Hematopoietic multipotent progenitor cell treated with erythropoietin and hydrocortisone succinate and interleukin-3 and kit ligand, for 6 days (in vitro differentiated cells): ENCODE results near the gene ZXDC.

Source experiments
- DNase-seq: peaks from one replicate; pipeline ENCODE4 v3.0.0-alpha.2; 2015

ZXDC gene

DNA sequence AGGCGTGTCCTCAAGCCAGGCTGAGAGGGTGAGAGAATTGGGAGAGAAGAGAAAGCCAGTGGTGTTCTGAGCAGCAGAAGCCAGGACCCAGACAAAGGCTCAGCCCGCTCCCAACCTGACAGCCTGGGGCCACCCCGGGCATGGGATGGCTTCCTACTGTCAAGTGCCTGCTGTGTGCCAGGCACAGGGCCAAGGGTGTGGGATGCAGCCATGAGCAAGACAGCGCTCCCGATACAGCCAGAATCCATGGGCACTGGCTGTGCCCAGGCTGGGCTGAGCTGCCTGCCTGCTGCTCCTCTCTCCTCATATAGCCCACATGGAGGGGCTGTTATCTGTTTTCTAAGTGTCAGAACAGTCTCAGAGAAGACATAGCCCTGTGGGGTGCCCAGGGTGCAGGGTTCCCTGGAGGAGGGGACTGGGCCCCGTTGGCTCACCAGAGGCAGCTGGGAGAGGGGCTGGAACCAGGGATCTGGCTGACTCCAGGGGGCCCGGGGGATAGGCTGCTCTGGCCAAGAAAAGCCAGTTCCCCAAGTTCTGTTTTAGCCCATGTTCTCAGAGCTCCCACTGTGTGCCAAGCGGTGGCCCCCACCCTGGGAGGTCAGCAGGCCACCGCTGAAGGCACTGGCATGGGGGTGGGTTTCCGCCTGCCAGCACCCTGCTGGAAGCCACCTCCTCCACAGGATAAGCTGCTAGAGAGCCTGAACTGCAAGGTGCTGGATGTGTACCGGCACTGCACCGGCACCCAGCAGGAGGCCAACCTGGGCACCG is 42.0 kb downstream of the ZXDC start:
- no peak for DNase-seq

DNA sequence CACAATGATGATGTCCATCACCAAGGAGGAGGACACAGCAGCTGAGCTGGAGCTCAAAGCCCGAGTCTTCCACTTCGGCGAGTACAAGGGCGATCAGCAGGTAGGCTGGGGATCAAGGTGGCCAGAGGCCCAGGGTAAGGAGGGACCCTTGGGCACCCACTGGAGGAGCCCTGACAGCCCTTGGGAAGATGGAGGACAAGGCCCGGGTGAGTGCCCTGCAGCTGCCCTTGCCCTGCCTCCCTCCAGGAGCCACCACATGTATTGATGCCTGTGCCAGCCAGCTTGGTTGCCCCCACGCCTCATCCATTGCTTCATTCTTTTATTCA is 42.6 kb downstream of the ZXDC start:
- DNase-seq: no peak

DNA sequence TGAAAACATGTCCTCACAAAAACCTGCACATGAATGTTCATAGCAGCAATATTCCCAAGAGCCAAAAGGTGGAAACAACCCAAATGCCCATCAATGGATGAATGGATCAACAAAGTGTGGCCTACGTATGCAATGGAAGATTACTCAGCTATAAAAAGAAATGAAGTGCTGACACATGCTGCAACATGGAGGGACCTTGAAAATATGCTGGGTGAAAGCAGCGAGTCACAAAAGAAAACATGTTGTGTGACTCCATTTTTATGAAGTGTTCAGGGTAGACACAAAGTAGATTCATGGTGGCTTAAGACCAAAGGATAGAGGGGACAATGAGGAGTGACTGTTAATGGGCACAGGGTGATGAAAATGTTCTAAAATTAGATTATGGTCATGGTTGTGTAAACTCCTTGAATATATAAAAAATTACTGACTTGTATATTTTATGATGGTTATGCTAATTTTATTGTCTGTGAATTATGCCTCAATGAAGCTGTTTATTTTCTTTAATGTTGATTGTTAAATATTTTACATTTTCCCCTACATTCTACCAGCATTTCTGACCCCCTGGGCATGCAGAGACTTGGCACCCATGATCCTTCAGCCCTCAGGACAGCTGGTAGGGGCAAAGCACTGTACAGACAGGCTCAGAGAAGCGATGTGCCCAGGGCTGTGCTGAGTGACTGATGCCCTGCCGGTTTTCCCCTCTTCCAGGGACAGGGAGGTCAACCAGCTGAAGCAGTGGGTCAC is 43.2 kb downstream of the ZXDC start:
- no peak for DNase-seq

DNA sequence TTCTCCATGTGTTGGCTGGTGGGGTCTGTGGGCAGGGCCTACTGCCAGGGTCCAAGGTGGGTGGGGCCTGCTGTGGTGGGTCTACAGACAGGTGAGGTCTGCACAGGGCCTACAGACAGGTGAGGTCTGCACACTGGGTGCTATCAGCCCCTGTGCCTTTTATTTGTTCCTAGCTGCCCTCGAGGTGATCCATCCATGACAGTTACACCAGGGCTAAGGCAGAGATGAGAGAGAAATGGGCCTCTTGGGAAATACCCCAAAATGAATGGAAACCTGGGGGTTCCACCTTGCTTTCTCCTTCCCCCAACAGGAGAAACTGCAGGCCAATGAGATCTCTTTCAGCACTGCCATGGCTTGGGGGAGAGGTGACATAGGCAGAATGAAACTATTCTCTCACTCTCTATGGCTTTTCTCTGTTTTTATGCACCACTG is 44.6 kb downstream of the ZXDC start:
- DNase-seq: no peak

DNA sequence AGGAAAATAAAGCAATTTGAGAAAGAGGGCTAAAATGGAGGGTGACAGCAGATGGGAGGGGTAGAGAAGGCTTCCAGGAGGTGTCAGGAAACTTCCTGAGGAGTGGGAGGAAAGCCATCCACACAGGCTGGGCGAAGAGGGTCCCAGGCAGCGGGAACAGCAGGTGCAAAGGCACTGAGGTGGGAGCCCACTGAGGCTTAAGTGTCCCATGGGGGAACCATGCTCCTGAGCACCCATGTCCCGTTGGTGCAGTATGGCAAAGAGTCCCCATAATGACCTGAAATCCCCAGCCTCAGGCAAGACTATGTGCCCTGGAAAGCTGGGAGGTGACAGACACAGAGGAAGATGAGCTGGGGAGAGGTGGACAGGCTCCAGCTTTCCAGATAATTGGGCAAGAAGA is 50.9 kb downstream of the ZXDC start:
- DNase-seq: no peak

DNA sequence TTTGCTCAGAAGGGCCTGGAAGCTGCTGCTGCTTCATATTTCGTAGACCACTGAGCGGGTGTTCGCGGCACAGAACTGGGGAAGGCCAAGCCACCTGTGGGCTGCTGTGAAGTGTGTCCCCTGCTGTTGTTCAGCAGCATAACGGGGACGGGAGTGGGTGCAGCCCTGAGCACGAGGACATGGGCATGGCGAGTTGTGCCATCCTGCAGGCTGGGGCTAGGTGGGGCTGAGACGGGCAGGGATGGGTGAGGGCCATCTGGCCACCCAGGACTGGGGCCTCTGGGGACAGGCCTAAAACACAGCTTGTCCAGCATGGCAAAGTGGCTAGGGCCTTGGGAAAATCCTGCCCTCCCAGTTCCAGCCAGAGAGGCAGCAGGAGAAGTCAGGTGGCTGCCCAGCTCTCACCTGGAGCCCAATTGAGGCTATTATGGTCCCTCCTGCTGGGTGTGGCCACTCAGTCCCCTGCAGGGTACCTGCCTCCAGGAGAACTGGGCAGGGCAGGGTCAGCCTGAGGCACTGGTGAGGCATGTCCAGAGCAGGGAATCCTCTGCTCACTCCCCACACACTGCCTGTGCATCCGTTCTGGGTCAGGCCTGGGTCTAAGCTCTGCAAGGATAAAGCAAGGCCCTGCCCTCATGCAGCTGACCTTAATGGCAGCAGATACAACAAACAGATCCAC is 51.5 kb downstream of the ZXDC start:
- no peak for DNase-seq

DNA sequence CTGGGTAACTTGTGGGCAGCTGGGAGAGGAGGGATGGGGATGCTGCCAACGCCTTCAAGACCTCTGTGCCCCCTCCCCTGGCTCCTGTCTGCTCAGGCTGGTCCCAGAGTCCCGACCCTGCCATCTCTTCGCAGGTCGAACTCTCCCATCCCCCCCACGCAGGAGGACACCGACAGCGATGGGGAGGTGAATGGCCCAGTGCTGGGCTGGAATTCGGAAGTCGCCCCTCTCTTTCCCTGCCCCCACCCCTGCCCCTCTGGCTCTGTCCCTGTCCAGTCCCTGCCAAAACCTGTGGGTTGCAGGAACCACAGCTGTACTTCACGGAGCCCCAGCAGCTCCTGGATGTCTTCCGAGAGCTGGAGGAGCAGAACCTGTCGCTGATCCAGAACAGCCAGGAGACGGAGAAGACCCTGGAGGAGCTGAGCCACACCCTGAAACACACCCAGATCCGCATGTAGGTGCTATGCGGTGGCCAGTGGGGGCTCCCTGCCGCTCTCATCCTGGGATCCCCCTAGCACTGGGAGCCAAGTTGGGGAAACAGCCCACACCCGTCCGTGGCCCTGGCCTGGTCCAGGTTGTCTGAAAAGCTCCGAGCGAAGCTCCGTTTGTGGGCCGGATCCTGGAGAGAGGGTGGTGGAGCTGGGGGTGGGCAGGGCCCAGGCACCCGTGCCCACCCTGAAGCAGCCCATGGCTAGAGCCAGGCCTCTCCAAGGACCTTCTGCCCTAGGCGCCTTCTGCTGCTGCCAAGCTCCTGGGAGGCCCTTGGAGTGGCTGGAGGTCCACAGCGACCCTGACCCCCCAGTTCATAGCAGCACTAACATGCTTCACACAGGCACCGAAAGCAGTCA is 52.3 kb downstream of the ZXDC start:
- no peak for DNase-seq

DNA sequence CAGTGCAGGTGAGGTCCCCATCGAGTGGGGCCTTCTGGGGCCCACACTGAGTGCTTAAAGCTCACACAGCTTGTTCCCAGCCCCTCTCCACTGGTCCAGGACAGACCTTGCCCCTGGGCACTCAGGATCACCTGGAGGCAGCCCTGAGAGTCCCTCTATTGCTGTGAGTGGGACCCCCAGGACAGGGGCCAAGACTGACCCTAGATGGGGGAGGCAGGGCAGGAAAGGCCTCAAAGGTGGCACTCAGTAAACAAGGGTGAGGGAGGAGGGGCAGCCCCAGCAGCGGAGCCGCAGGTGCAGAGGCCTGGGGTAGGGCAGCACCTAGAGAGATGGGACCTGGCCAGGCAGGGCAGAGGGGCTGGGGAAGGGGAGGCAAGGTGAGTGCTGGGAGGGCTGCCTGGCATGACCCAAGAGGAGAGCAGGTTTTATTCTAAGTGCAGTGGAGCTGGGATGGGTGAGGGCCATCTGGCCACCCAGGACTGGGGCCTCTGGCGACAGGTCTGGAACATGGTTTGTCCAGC is 53.1 kb downstream of the ZXDC start:
- DNase-seq: no peak

DNA sequence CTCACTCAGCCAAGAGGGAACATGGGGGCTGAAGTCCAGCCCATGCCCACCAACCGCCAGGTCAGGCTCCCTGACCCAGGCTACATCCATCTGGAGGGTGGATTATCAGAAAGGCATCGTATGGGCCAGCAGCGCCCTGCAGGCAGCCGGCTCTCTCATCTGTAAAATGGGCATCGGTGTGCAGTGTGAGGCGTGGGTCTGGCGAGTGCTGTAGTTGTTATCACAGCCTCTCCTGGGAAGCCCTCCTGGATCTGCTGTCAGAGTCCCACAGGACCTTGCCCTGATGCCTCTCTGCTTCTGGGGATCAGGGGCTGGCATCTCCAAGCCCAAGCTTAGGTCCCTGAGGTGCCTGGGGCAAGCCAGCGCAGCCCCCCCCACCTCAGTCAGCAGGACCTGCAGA is 53.6 kb downstream of the ZXDC start:
- DNase-seq: no peak

DNA sequence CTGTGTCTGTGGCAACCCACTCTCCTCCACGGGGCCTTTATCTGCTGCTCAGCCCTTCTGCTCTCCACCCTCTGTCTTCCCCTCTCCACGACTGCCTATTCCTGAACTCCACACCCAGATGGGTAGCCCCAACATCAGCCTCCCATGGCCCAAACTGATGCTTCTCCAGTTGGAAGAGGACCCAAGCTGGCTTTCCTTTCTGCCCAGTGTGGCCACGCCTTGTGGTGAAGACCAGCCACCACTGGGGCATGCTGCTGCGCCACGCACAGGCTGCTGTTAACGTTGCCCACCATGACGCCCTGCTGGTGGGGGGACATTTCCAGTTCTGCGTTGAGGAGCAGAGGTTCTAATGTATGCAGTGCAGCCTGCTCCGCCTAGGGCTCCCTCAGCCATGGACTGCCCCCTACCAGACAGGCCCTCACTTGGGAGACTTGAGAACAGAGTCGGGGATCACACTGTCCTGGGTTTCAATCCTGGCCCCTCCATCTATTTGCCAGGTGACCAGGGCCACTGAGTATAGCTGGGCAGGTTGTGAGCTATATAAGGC is 54.0 kb downstream of the ZXDC start:
- DNase-seq: no peak

DNA sequence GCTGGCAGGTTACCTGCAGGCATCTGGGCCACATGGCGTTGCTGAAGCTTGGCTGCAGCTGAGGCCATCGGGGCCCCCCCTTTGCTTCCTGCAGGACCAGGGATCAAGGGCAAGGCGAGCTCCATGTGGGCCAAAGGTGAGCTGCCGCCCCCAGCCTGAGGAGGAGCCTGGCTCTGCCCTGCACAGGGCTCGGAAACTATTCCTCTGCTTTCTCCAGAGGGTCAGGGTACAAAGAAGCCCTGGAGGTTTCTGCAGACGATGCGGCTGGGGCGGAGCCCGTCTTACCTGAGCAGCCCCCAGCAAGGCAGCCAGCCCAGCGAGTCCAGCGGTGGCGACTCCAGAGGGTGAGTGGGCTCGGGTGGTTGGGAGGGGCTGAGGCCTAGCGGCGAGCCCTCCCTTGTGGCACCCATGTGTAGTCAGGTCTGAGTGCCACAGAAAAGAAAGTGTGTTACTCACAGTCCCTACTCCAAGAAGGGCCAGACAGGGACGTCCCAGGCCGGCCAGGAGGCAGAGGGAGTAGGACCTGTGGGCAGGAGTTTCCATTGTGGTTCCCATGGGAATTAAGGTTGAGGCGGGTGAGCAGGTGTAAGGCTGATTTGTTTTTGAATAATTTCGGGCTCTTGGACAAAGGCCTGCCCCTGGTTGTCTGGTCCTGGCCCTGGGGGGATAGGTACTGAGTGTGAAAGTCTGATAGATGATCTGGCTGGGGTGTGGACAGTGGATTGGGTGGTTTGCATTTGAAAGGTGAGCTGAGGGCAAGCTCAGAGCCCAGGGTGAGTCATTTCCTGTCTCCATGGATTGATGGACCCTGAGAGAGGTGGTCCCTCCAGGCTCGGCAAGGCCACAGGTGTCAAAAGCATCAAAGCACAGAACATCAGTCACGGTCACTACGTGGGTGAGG is 55.6 kb downstream of the ZXDC start:
- DNase-seq: no peak

DNA sequence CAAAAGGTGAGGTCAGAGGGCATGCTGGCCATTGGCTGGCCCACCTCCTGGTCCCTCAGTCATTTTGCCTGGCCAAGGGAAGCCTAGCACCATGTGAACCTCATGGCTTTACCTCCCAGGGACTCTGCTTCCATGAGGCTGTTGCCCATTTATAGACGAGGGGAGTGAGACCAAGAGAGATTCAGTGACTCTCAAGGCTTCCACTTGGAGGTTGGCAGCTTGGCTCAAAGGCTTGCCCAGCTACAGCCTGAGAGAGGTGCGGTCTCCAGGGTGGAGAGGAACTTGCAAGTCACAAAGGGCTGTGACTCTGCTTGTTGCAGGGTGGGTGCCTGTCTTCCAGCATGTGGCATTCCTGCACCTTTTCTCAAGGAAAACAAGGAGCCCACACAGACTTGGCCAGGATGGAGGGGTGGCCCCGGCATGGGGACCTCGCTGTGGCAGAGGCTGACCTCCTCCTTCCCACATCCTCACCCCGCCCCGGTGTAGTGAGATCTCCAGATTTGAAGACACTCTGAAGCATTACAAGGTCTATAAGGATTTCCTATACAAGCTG is 56.5 kb downstream of the ZXDC start:
- no peak for DNase-seq

DNA sequence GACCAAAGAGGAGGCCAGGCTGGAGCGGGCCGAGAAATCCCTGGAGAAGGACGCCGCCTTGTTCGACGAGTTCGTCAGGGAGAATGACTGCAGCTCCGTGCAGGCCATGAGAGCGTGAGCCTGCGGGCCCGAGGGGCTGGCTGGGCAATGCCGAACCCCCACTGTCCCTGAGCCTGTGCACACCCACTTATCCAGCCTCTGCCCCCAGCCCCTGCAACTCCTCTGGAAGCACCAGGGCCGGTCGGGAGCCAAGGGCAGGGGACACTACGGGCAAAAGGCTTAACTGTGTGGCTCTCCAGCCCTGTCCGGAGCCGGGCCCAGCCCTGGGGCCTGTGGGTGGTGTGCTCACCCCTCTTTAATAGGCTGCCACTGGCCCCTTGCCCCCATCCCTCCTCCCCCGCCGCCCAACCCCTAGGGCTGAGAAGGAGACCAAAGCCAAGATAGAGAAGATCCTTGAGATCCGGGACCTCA is 57.0 kb downstream of the ZXDC start:
- no peak for DNase-seq

DNA sequence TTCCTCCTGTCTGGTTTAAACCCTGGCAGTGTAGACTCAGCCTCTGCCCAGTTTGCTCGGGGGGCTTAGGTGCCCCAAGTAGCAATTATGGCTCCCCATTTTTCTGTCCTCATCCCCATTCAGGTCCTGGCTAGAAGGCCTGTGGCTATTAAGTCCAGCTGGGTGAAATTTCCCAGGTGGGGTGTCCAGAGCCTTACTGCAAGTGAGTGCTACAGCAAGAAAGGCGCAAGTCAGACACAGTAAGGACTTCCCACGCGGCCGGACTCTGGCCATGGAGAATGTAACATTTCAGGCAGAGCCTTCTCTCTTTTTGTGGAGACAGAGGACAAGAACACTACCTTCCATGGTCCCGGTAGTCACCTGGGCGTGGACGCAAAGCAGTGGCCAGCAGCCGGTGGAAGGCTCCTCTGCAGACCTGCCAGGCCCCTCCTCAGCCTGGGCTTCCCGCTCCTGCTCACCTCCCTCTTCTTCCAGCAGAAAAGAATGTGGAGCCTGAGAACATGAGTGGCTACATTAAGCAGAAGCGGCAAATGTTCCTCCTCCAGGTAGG is 57.6 kb downstream of the ZXDC start:
- DNase-seq: no peak

DNA sequence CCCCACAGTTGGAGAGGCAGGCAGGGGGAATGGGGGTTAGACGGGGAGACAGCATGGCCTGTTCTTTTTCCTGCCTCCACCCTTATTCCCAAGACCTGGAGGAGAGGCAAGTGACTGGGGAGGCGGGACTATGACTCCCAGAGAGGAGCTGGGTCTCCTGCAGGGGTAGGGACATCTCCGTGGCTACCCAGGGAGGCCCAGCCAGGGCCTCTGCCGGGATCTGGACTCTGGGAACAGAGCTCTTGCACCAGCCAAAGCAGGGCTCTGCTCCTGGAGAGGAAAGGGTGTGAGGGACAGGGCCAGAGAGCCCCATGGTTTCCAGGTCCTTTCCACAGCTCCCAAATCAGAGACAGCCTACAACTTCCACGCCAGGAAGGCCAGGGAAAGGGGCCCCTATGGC is 58.2 kb downstream of the ZXDC start:
- no peak for DNase-seq

DNA sequence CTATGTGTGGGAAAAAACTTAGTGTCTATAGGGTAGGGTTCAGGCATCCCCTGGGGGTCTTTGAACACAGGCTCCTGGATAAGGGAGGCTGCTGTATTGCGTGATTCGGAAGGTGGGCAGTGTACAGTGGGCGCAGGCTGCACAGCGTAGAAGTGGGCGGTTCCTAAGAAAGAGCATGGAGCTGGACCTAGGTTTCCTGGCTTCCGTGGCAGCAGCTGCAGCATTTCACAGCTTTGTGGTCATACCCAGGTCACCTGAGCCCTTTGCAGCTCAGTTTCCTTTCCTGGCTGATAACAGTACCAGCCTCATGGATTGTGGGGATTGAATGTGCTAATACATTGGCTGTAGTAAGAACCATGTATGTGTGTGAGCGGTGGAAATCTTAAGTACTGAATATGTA is 58.7 kb downstream of the ZXDC start:
- DNase-seq: no peak

DNA sequence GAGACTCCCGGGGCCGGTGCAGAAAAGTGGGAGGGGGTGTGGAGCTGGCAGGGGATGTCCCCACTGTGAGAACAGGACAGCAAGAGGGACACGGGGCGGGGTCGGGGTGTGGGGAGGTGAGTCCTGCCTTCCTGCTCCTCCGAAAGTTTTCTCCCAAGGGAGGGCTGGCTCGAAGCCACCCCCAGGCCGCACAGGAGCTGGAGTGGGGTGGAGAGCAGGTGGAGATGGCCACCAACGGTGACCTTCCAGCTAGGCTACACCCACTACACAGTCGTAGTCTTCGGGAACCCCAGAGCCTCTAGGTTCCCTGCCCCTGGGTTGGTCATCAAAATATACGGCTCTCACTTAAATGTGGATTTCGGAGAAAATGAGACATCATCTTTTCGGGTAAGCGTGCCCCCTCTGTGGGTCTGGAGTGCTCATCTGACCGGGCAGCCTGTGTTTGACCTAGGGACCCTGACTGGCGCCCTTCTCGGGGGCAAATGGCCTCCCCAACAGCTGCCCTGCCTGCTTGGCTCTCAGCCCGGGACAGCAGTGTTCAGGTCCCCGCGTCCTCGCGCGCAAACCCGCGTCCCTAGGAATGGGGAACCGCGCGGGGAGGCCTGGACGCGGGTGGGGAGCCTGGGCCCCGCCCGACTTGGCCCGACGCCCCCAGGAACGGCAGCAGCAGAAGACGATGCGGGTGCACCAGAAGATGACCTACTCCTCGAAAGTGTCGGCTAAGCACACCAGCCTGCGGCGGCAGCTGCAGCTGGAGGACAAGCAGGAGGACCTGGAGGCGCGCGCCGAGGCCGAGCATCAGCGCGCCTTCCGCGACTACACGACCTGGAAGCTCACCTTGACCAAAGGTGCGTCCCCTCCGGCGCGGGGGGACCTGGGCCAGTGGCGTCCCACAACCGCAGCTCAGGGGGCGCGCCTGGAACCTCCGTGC is 59.8 kb downstream of the ZXDC start:
- DNase-seq: no peak

DNA sequence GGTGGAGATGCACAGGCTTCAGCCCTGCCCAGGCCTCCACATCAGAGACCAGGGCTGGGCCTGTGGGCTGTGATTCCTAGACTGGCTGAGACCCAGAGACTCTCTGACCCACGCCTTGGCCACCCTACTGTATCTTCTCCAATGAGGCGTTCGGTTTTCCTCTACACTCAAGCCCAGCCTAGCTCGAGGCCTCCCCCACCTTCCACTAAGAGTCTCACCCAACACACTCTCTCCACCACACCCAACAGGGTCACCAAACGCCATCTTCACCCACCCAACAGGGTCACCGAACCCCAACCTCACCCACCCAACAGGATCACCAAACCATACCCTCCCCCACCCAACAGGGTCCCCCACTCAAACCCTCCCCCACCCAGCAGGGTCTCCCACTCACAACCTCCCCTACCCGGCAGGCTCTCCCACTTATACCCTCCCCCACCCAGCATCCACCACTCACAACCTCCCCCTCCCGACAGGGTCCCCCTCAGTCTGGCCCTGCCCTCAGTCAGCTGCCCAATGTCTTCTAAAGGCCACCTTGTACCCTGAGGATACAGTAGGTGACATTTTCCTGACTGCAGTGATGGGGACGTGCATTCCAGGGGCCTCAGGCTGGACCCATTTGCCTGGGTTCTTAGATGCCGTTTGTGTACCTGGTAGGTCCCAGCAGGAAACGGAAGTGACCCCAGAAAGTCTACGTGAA is 60.6 kb downstream of the ZXDC start:
- no peak for DNase-seq

DNA sequence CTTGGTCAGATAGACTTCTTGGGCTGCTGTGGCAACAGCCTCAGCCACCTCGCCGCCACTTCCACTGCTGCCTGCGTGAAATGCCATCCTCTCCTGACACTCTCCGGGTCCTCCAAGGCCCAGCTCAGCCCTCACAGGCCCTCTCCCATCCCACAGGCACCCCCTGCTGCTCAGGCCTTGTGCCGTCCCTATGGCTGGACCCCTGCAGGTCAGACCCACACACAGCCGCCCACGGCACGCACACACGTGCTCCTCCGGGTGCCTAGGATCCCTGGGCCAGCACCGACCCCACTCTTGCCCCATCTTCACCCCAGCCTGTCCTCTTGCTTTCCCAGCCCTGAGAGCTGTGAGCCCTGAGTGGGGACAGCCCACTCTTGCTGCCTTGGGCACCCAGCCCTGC is 61.3 kb downstream of the ZXDC start:
- DNase-seq: no peak
